Measurements from ENCODE around the gene CALML6. TPM values are rescaled to one million over a fixed set of nuclear protein-coding genes. Genes with fewer than 3 reads are reported as not detected.

The CALML6 gene
- total and polyA plus RNA-seq, 2 of the 8 experiments (the other 6 are each of a cell fraction or from before 2014, with no cell fraction given) = 0.54 to 1.3 TPM

DNA sequence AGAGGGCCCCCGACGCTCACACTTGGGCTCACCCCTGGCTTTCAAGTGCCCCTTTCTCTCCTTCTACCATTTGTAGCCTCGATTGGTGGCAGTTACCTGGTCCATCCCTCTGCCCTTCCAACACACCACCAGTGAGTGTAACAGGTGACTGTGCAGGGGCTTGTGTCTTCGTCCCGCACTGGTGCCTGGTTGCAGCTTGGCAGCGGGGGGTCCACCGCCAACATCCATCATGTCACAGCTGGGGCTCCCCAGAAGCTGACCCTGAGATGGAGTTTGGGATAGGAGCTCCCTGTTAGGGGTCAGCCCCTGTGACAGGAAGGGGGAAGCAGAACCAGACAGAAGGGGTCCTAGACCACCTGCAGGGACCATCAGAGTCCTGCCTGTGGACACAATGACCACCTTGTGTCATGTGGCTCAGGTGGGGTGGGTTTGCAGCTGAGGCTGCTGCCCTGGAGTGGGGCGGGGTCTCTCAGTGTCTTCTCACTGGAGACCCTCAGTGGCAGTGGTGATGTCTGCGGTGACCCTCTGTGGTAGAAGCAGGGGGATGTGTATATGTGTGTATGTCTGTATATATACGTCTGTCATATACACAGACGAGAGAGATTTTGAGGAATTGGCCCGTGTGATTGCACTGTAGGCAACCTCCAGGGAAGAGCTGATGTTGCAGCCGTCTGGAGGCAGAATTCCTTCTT lies 3.6 kb upstream of the CALML6 start (continued):
- TF ChIP-seq, protein P1, sequence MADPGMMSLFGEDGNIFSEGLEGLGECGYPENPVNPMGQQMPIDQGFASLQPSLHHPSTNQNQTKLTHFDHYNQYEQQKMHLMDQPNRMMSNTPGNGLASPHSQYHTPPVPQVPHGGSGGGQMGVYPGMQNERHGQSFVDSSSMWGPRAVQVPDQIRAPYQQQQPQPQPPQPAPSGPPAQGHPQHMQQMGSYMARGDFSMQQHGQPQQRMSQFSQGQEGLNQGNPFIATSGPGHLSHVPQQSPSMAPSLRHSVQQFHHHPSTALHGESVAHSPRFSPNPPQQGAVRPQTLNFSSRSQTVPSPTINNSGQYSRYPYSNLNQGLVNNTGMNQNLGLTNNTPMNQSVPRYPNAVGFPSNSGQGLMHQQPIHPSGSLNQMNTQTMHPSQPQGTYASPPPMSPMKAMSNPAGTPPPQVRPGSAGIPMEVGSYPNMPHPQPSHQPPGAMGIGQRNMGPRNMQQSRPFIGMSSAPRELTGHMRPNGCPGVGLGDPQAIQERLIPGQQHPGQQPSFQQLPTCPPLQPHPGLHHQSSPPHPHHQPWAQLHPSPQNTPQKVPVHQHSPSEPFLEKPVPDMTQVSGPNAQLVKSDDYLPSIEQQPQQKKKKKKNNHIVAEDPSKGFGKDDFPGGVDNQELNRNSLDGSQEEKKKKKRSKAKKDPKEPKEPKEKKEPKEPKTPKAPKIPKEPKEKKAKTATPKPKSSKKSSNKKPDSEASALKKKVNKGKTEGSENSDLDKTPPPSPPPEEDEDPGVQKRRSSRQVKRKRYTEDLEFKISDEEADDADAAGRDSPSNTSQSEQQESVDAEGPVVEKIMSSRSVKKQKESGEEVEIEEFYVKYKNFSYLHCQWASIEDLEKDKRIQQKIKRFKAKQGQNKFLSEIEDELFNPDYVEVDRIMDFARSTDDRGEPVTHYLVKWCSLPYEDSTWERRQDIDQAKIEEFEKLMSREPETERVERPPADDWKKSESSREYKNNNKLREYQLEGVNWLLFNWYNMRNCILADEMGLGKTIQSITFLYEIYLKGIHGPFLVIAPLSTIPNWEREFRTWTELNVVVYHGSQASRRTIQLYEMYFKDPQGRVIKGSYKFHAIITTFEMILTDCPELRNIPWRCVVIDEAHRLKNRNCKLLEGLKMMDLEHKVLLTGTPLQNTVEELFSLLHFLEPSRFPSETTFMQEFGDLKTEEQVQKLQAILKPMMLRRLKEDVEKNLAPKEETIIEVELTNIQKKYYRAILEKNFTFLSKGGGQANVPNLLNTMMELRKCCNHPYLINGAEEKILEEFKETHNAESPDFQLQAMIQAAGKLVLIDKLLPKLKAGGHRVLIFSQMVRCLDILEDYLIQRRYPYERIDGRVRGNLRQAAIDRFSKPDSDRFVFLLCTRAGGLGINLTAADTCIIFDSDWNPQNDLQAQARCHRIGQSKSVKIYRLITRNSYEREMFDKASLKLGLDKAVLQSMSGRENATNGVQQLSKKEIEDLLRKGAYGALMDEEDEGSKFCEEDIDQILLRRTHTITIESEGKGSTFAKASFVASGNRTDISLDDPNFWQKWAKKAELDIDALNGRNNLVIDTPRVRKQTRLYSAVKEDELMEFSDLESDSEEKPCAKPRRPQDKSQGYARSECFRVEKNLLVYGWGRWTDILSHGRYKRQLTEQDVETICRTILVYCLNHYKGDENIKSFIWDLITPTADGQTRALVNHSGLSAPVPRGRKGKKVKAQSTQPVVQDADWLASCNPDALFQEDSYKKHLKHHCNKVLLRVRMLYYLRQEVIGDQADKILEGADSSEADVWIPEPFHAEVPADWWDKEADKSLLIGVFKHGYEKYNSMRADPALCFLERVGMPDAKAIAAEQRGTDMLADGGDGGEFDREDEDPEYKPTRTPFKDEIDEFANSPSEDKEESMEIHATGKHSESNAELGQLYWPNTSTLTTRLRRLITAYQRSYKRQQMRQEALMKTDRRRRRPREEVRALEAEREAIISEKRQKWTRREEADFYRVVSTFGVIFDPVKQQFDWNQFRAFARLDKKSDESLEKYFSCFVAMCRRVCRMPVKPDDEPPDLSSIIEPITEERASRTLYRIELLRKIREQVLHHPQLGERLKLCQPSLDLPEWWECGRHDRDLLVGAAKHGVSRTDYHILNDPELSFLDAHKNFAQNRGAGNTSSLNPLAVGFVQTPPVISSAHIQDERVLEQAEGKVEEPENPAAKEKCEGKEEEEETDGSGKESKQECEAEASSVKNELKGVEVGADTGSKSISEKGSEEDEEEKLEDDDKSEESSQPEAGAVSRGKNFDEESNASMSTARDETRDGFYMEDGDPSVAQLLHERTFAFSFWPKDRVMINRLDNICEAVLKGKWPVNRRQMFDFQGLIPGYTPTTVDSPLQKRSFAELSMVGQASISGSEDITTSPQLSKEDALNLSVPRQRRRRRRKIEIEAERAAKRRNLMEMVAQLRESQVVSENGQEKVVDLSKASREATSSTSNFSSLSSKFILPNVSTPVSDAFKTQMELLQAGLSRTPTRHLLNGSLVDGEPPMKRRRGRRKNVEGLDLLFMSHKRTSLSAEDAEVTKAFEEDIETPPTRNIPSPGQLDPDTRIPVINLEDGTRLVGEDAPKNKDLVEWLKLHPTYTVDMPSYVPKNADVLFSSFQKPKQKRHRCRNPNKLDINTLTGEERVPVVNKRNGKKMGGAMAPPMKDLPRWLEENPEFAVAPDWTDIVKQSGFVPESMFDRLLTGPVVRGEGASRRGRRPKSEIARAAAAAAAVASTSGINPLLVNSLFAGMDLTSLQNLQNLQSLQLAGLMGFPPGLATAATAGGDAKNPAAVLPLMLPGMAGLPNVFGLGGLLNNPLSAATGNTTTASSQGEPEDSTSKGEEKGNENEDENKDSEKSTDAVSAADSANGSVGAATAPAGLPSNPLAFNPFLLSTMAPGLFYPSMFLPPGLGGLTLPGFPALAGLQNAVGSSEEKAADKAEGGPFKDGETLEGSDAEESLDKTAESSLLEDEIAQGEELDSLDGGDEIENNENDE (IDR thresholded peaks at IDR 0.05; ENCODE audit: insufficient replicate concordance, low read length) = no peak
- no peak for TF ChIP-seq POLR2A (IDR thresholded peaks at IDR 0.05; ENCODE audit: control extremely low read depth in 1 of 2, low read depth in 2 of 2, low read length in 2 of 2)
- TF ChIP-seq CEBPB (IDR thresholded peaks at IDR 0.05; ENCODE audit: low read depth, low read length) = no peak
- TF ChIP-seq SP4 (IDR thresholded peaks at IDR 0.05; ENCODE audit: low read length) = no peak
- TF ChIP-seq TEAD4 (IDR thresholded peaks at IDR 0.05; ENCODE audit: low read depth, low read length) = no peak
- no peak for TF ChIP-seq KDM5A (IDR thresholded peaks at IDR 0.05; ENCODE audit: low read length)
- no peak for TF ChIP-seq SRF (IDR thresholded peaks at IDR 0.05; ENCODE audit: low read depth, low read length)
- no peak for TF ChIP-seq BCL11A (IDR thresholded peaks at IDR 0.05; ENCODE audit: low read depth in 2 of 2, low read length in 2 of 2)
- TF ChIP-seq SIX5 (IDR thresholded peaks at IDR 0.05; ENCODE audit: low read depth, low read length) = no peak
- no peak for TF ChIP-seq RFX5 (IDR thresholded peaks at IDR 0.05; ENCODE audit: borderline replicate concordance, low read depth, low read length)
- no peak for TF ChIP-seq ASH2L (IDR thresholded peaks at IDR 0.05; ENCODE audit: low read length)
- TF ChIP-seq SUZ12 (IDR thresholded peaks at IDR 0.05; ENCODE audit: low read length) = no peak
- no peak for TF ChIP-seq JUND (IDR thresholded peaks at IDR 0.05; ENCODE audit: low read length)
